Pancreas (tissue), 10 donors: ENCODE results near the gene XPO6. TPM values are rescaled to one million over a fixed set of nuclear protein-coding genes. Genes with fewer than 3 reads are reported as not detected.

Source experiments
- ATAC-seq, 4 donors: fragments of 200-7000 bp; cut with Tn5 transposase; one replicate each; pipeline versions ENCODE4 v1.8.0 to v1.9.1; 2020; ENCODE audit warnings: mild to moderate bottlenecking in 4 of 4, moderate library complexity in 4 of 4
- DNase-seq, 6 donors: peaks; one replicate each; pipeline ENCODE4 v3.0.0-alpha.2; 2020
- FAIRE-seq: peaks from 2 replicates; lab custom pipeline; 2012; peaks lifted over from hg19 to GRCh38; lab: Jason Lieb, UNC
- H3K27ac ChIP-seq, 4 donors: fragments of 200-600 bp; sonication (generic); 1 replicate in 3 of 4; 2 replicates in 1 of 4; pipeline versions ENCODE4 v1.5.0 to v1.8.0; 2020
- H3K27me3 ChIP-seq, 4 donors: fragments of 200-600 bp; one replicate each; pipeline ENCODE4 v1.8.0; 2021
- H3K36me3 ChIP-seq, 3 donors: fragments of 200-600 bp; sonication (generic) in 1 of 3; one replicate each; pipeline versions ENCODE4 v1.5.0 to v1.8.0; 2020 to 2021
- H3K4me1 ChIP-seq, 3 donors: fragments of 200-600 bp; one replicate each; pipeline ENCODE4 v1.8.0; 2021
- H3K4me3 ChIP-seq, 4 donors: fragments of 200-600 bp; sonication (generic) in 2 of 4; one replicate each; pipeline versions ENCODE4 v1.5.0 to v1.8.0; 2020 to 2021
- H3K9me3 ChIP-seq, 4 donors: fragments of 200-600 bp; one replicate each; pipeline ENCODE4 v1.8.0; 2021
- CTCF ChIP-seq, 4 donors: fragments of 200-600 bp; sonication (generic) in 3 of 4; IDR thresholded peaks; one replicate each; pipeline versions ENCODE4 v1.5.0 to v1.8.0; 2021; ENCODE audit warnings: antibody characterized with exemption in 4 of 4
- whole genome bisulfite sequencing, 2 donors: extraction: QIAGEN DNeasy Blood & Tissue Kit; methylation state at CpG; one replicate each; pipeline ENCODE4 v1.1.7; 2013; 5-methylcytosine and 5-hydroxymethylcytosine counted together
- intact Hi-C, 3 donors: fragments of 100-400 bp; cut with DNase I; formaldehyde crosslinking; loops; one replicate each; pipeline versions ENCODE4 v1.11.1 to v1.14.2; 2022
- polyA plus RNA-seq, 2 donors: library from polyadenylated mRNA; stranded (reverse); fragments of 200-250 nt; gene quantifications; one replicate each; pipeline ENCODE4 v1.2.3, GENCODE V29; 2013
- total RNA-seq, 6 donors: library from RNA; stranded (reverse); fragmentation: NEBNext Ultra II Directional in 4 of 6; extraction: Animal tissue kit (Norgen Biotek cat#: 25700) in 4 of 6; gene quantifications; one replicate each; pipeline versions ENCODE4 v1.2.1 to v1.2.4, GENCODE V29; 2021 to 2023
- donor health status: healthy with polysubstance abuse.
- donor health status: DM: no; HTN: no; CAD: no; lungs with moderate emphysema.
- donor health status: DM: no; HTN: no; CAD: no.
- donor health status: control.
- donor health status: control.
- donor health status: Bipolar disorder and iron deficiency.
- donor health status: DM: yes; HTN: yes; CAD: no.
- donor health status: DM: no; HTN: no; CAD: no.
- donor health status: DM: no; HTN: no; CAD: no.
- donor health status: DM: yes; HTN: yes; CAD: no.

The XPO6 gene
- total and polyA plus RNA-seq, 8 donors: 32.6 to 73.6 (median 38.5) TPM

- FAIRE-seq (no peak), ATAC-seq (no peak), DNase-seq (no peak)
- Histone ChIP-seq H3K9me3 (no peaks in the 10 kb centered on the region), H3K4me3 (no peak overlapping the region), H3K36me3 (peaks cover 0 to 28% (median 0%) of the 10 kb centered on the region in 3 donors), H3K4me1 (no peaks in the 10 kb centered on the region), H3K27ac (no peak overlapping the region), H3K27me3 (no peaks in the 10 kb centered on the region)
- 73 to 76% methylated on average over 3 of the region's 3 CpGs for WGBS, 2 donors
- TF ChIP-seq CTCF (IDR thresholded peaks at IDR 0.05): no peak
- intact Hi-C loops: no loop called here
Observed at GRCh38 chr16:28155293-28155692, 56.5 kb downstream of the XPO6 start.

DNA sequence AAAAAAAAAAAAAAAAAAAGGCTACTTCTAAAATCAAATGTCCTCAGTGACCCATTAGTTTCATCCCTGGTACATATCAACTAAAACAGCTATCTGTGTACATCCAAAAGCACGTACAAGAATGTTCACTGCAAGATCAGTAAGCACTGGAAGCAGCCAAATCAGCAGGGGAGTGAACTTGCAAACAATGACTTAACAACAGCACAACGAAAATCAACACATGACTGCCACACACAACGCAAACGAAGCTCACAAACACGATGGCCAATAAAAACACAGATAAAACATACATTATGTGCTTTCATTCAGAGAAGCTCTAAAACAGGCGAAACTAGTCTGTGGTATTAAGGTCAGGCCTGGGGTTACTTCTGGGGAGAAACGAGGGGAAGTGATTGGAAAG lies 60.6 kb downstream of the XPO6 start:
- Histone ChIP-seq H3K27ac (no peak overlapping the region), H3K4me3 (no peak overlapping the region), H3K9me3 (no peaks in the 10 kb centered on the region), H3K36me3 (peaks cover 0 to 42% (median 0%) of the 10 kb centered on the region in 3 donors), H3K4me1 (no peaks in the 10 kb centered on the region), H3K27me3 (no peaks in the 10 kb centered on the region)
- DNase-seq (no peak), FAIRE-seq (no peak), ATAC-seq (no peak)
- intact Hi-C loops: no loop called here
- 74 to 77% methylated on average over 7 of the region's 7 CpGs for WGBS, 2 donors
- TF ChIP-seq CTCF (IDR thresholded peaks at IDR 0.05): no peak

GRCh38 chr16:28149011-28149888 lies 62.5 kb downstream of the XPO6 start:
- ATAC-seq (peak in 1 of 4 donors; percentile 52), DNase-seq (no peak), FAIRE-seq (no peak)
- H3K36me3 ChIP-seq: peaks cover 0 to 42% (median 0%) of the 10 kb centered on the region in 3 donors
- intact Hi-C loops: no loop called here
- no peak overlapping the region for H3K27ac ChIP-seq
- no peaks in the 10 kb centered on the region for H3K4me1 ChIP-seq
- H3K27me3 ChIP-seq: no peaks in the 10 kb centered on the region
- TF ChIP-seq CTCF (IDR thresholded peaks at IDR 0.05): no peak
- WGBS, 2 donors: 91 to 94% methylated on average over 12 of the region's 12 CpGs
- H3K9me3 ChIP-seq: no peaks in the 10 kb centered on the region
- H3K4me3 ChIP-seq: no peak overlapping the region

GRCh38 chr16:28146536-28146935 lies 65.2 kb downstream of the XPO6 start:
- H3K36me3 ChIP-seq: peaks cover 0 to 33% (median 0%) of the 10 kb centered on the region in 3 donors
- H3K9me3 ChIP-seq: no peaks in the 10 kb centered on the region
- H3K4me3 ChIP-seq: no peak overlapping the region
- intact Hi-C loops: no loop called here
- no peak for TF ChIP-seq CTCF (IDR thresholded peaks at IDR 0.05)
- no peaks in the 10 kb centered on the region for H3K27me3 ChIP-seq
- H3K4me1 ChIP-seq: no peaks in the 10 kb centered on the region
- 83 to 86% methylated on average over 3 of the region's 3 CpGs for WGBS, 2 donors
- FAIRE-seq (no peak), ATAC-seq (no peak), DNase-seq (no peak)
- H3K27ac ChIP-seq: no peak overlapping the region

GRCh38 chr16:28145796-28146195 lies 66.0 kb downstream of the XPO6 start:
- no peak for ATAC-seq

More at GRCh38 chr16:28145796-28146195, 66.0 kb downstream of the XPO6 start:
- Histone ChIP-seq H3K4me1 (no peaks in the 10 kb centered on the region), H3K4me3 (no peak overlapping the region), H3K27ac (no peak overlapping the region), H3K27me3 (no peaks in the 10 kb centered on the region), H3K36me3 (peaks cover 0 to 28% (median 0%) of the 10 kb centered on the region in 3 donors), H3K9me3 (no peaks in the 10 kb centered on the region)
- no peak for TF ChIP-seq CTCF (IDR thresholded peaks at IDR 0.05)
- FAIRE-seq: no peak
- intact Hi-C loops: no loop called here
- 89% methylated on average over 2 of the region's 2 CpGs for WGBS, 2 donors
- no peak for DNase-seq
